BJ (cell line): ENCODE measurements around the gene RNF220. TPM values are rescaled to one million over a fixed set of nuclear protein-coding genes. Genes with fewer than 3 reads are reported as not detected.

Source experiments
- CTCF ChIA-PET: fragments of 350-600 bp; formaldehyde crosslinking; extraction: SDS; loops from one replicate; lab custom pipeline; 2021; ENCODE audit warnings: antibody characterized with exemption, inconsistent platforms; lab: Yijun Ruan, JAX
- POLR2A ChIA-PET: fragments of 300-600 bp; sonication (Branson Sonifier 250); formaldehyde crosslinking; extraction: SDS; loops from one replicate; lab custom pipeline; 2021; ENCODE audit warnings: antibody characterized with exemption; lab: Charles Lee
- DNase-seq: peaks from one replicate; pipeline ENCODE4 v3.0.0-alpha.2; 2011; ENCODE audit warnings: low read depth
- H3K27me3 ChIP-seq: 2 replicates; pipeline ENCODE4 v1.6.0; 2011; ENCODE audit warnings: low read length; ENCODE audit not compliant: control insufficient read depth, insufficient read depth
- H3K36me3 ChIP-seq: 2 replicates; pipeline ENCODE4 v1.5.1; 2011; ENCODE audit warnings: low read length; ENCODE audit not compliant: control insufficient read depth, insufficient read depth
- H3K4me3 ChIP-seq: 2 replicates; pipeline ENCODE4 v1.5.1; 2011; ENCODE audit warnings: low read depth, mild to moderate bottlenecking, control low read depth, low read length
- CTCF ChIP-seq: IDR thresholded peaks from 2 replicates; pipeline ENCODE4 v1.5.1; 2011; ENCODE audit warnings: low read depth, mild to moderate bottlenecking, control low read depth, inconsistent platforms, low read length, moderate library complexity; ENCODE audit not compliant: insufficient read depth
- polyA plus RNA-seq: library from polyadenylated mRNA; depleted of rRNA; stranded (reverse); fragments of >200 nt; gene quantifications from 2 replicates; pipeline ENCODE4 v1.2.3, GENCODE V29; 2011

Gene RNF220
- polyA plus RNA-seq, 1 experiment = 65.4 TPM

GRCh38 chr1:44539991-44540730, 135.1 kb downstream of the RNF220 start:
- Histone ChIP-seq H3K4me3 (no peak overlapping the region), H3K36me3 (no peaks in the 10 kb centered on the region), H3K27me3 (peaks cover 13% of the 10 kb centered on the region)
- no peak for DNase-seq
- ChIA-PET POLR2A (interaction anchor here (0.5 kb wide), 1 partner anchor 192 kb away, joined by 3 read pairs; no protein-coding TSS in a partner anchor), CTCF (interaction anchor here (0.7 kb wide), 1 partner anchor 321 kb away, joined by 3 read pairs; no protein-coding TSS in a partner anchor)
- TF ChIP-seq CTCF = no peak

GRCh38 chr1:44542420-44543063, 137.5 kb downstream of the RNF220 start:
- no peaks in the 10 kb centered on the region for H3K36me3 ChIP-seq
- POLR2A ChIA-PET = no interaction called here
- no peak for TF ChIP-seq CTCF
- CTCF ChIA-PET = no interaction called here
- H3K27me3 ChIP-seq = peaks cover 12% of the 10 kb centered on the region
- no peak for DNase-seq
- H3K4me3 ChIP-seq = no peak overlapping the region

- Histone ChIP-seq H3K4me3 (no peak overlapping the region), H3K36me3 (no peaks in the 10 kb centered on the region), H3K27me3 (peaks cover 12% of the 10 kb centered on the region)
- no peak for TF ChIP-seq CTCF
- ChIA-PET POLR2A (no interaction called here), CTCF (interaction anchor here (0.6 kb wide), 1 partner anchor 174 kb away, joined by 3 read pairs; no protein-coding TSS in a partner anchor)
- no peak for DNase-seq
These were observed 138.1 kb downstream of the RNF220 start for GRCh38 chr1:44543064-44543744.

GRCh38 chr1:44543786-44544185, 138.7 kb downstream of the RNF220 start:
- Histone ChIP-seq H3K27me3 (peaks cover 12% of the 10 kb centered on the region), H3K4me3 (no peak overlapping the region), H3K36me3 (no peaks in the 10 kb centered on the region)
- POLR2A ChIA-PET = no interaction called here
- DNase-seq = no peak
- CTCF ChIA-PET = interaction anchor here (0.6 kb wide), 1 partner anchor 174 kb away, joined by 3 read pairs; no protein-coding TSS in a partner anchor
- no peak for TF ChIP-seq CTCF

GRCh38 chr1:44544960-44545359, 139.9 kb downstream of the RNF220 start:
- peaks cover 12% of the 10 kb centered on the region for H3K27me3 ChIP-seq
- TF ChIP-seq CTCF = no peak
- no peaks in the 10 kb centered on the region for H3K36me3 ChIP-seq
- ChIA-PET POLR2A (no interaction called here), CTCF (no interaction called here)
- no peak for DNase-seq
- no peak overlapping the region for H3K4me3 ChIP-seq
